ENCODE measurements around the gene FBRS. TPM values are rescaled to one million over a fixed set of nuclear protein-coding genes. Genes with fewer than 3 reads are reported as not detected.

The FBRS gene
- total and polyA plus RNA-seq, 2 of the 13 experiments (the other 11 are each of a cell fraction or from before 2014, with no cell fraction given) = 13.7 to 16.2 TPM

DNA sequence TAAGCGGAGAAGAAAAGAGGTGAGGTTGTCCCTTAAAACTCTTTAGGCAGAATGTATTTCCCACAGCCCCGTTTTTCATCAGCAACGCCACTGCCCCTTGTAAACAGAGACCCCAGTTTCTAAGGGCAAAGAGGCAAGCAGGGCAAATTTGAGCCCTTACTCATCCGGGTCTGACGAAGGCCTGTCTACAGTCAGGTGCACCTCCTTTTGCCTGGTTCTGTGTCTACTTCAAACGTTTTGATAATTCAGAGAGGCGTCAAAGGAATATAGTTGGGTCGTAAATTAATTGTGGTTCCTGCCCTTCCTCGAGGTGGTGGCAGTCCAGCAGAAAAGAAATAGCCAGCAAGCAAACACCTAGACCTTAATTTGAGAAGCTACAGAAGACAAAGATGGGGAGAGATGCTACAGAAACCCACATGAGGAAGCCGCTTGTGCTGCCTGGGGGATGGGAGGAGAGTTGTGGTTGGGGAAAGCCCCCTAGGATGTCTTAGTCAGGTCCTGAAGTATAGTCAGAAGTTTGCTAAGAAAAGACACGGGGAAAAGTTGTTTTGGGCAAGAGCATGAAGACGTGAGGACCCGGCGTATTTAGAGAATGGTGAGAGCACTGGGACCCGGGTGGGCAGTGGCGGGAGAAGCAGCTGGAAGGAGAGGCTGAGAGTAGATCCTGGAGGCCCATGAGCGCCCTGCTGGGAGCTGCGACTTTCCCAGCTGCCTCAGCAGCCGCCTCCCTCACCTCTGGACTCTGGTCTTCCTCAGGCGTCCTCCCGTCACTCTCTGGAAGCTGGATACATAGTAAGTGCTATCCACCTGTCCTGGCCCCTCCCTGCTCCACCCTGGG, 2.4 kb downstream of the FBRS start (continued):
- TF ChIP-seq ZZZ3 (CRISPR knock-in tag; IDR thresholded peaks at IDR 0.05; ENCODE audit: borderline replicate concordance) = 0 out of 2 replicates have a peak, but pooled peaks have one; percentile 27
- TF ChIP-seq HES4 (CRISPR knock-in tag; IDR thresholded peaks at IDR 0.05; ENCODE audit: borderline replicate concordance) = 0 out of 2 replicates have a peak, but pooled peaks have one; percentile 19
- TF ChIP-seq ZNF777 (CRISPR knock-in tag; IDR thresholded peaks at IDR 0.05) = no peak

GRCh38 chr16:30662449-30662848, 4.2 kb downstream of the FBRS start:
- Histone ChIP-seq H3K9me3 (ENCODE audit: low read length) (no peaks in the 10 kb centered on the region), H2AFZ (ENCODE audit: low read length) (no peak overlapping the region), H3K27me3 (ENCODE audit: control insufficient read depth in 1 of 2, insufficient read depth in 2 of 2, low read length in 2 of 2) (no peaks in the 10 kb centered on the region; a peak in 1 of 5 replicates), H3K9ac (ENCODE audit: insufficient read depth, low read depth, low read length) (no peak overlapping the region), H4K20me1 (ENCODE audit: insufficient read depth, low read length) (peaks cover 30% of the 10 kb centered on the region; the same call in 1 of the 2 replicates), H3K27ac (ENCODE audit: extremely low read length, insufficient read depth, low read length) (no peak overlapping the region), H3K4me1 (ENCODE audit: insufficient read depth, low read length) (peaks cover 31% of the 10 kb centered on the region), H3K36me3 (replicated peaks in 1 of 2; ENCODE audit: control insufficient read depth in 1 of 2, insufficient read depth in 2 of 2, low read length in 2 of 2) (peaks cover 51 to 69% of the 10 kb centered on the region in 2 experiments), H3K4me3 (replicated peaks in 1 of 3; ENCODE audit: insufficient read depth in 1 of 3, low read depth in 2 of 3, low read length in 3 of 3) (no peak overlapping the region), H3K79me2 (ENCODE audit: insufficient read depth, low read length) (peaks cover 45% of the 10 kb centered on the region), H3K4me2 (ENCODE audit: low read depth, low read length) (no peak overlapping the region)
- FAIRE-seq (no peak), DNase-seq (ENCODE audit: low spot score) (no peak), ATAC-seq (no peak)
- 98% methylated on average over 17 of the region's 17 CpGs for WGBS (ENCODE audit: low lambda C conversion rate)
- ChIA-PET POLR2A (interaction anchor here (1.6 kb wide), 1 partner anchor 27 kb away, joined by 4 read pairs; no protein-coding TSS in a partner anchor), CTCF (ENCODE audit: low intra/inter-chr PET ratio, low total read pairs) (no interaction called here)
- intact Hi-C loops (cut with micrococcal nuclease; ENCODE audit: unreplicated experiment) = no loop called here
- in situ Hi-C loops (cut with HindIII; ENCODE audit: extremely low pct_ligation_motif_present, low pct_unique_long_range_greater_than_20kb) = loop anchor here (25.0 kb wide), 1 partner anchor 850 kb away; the partner anchor contains the start of genes MAZ, MVP, PAGR1 and PRRT2
- TF ChIP-seq KDM1A (CRISPR knock-in tag; IDR thresholded peaks at IDR 0.05) (no peak), TBX2 (CRISPR knock-in tag; IDR thresholded peaks at IDR 0.05; ENCODE audit: borderline replicate concordance) (no peak), CTCF (CRISPR knock-in tag; IDR thresholded peaks at IDR 0.05) (no peak), AKAP8 (CRISPR knock-in tag; IDR thresholded peaks at IDR 0.05) (peak; percentile 41; the same call in 1 of the 2 replicates), ZNF234 (CRISPR knock-in tag; conservative IDR thresholded peaks at IDR 0.05) (no peak), ZNF414 (CRISPR knock-in tag; IDR thresholded peaks at IDR 0.05) (no peak), ZC3H4 (CRISPR knock-in tag; IDR thresholded peaks at IDR 0.05; ENCODE audit: borderline replicate concordance) (no peak), MYC (CRISPR knock-in tag; IDR thresholded peaks at IDR 0.05; ENCODE audit: borderline replicate concordance) (0 out of 2 replicates have a peak, but pooled peaks have one; percentile 19), REXO4 (CRISPR knock-in tag; IDR thresholded peaks at IDR 0.05; ENCODE audit: borderline replicate concordance) (no peak), ZNF124 (CRISPR knock-in tag; IDR thresholded peaks at IDR 0.05) (no peak), NFE2L2 (IDR thresholded peaks at IDR 0.05; ENCODE audit: low read length) (no peak), REST (IDR thresholded peaks at IDR 0.05; ENCODE audit: borderline replicate concordance in 1 of 2, low read depth in 1 of 2, low read length in 2 of 2) (no peak)
- BruUV-seq (replicated peaks) = no TSS peak
